K562 (cell line): ENCODE measurements around the gene CCDC33. TPM values are rescaled to one million over a fixed set of nuclear protein-coding genes. Genes with fewer than 3 reads are reported as not detected.

Experiments
- ATAC-seq: fragments of 200-7000 bp; cut with Tn5 transposase; 3 replicates; pipeline ENCODE4 v1.9.1; 2020; ENCODE audit warnings: moderate library complexity
- BruUV-seq: library from RNA; stranded (reverse); fragments of 400-500 nt; replicated peaks from 2 replicates; lab custom pipeline; 2021; lab: Mats Ljungman, UMichigan
- CTCF ChIA-PET: fragments of 300-600 bp; formaldehyde crosslinking; extraction: SDS; loops from one replicate; lab custom pipeline; 2021; ENCODE audit warnings: low intra/inter-chr PET ratio; lab: Yijun Ruan, JAX
- POLR2A ChIA-PET: fragments of 300-600, 350-650 bp; sonication (Branson Sonifier 250); formaldehyde crosslinking; extraction: SDS; loops from one replicate; lab custom pipeline; 2021; ENCODE audit warnings: antibody characterized with exemption, inconsistent platforms; lab: Yijun Ruan, JAX
- DNase-seq, 4 experiments: peaks; one replicate each; pipeline versions ENCODE4 v3.0.0 to v3.0.0-alpha.2; 2011 to 2018; ENCODE audit warnings: low spot score in 3 of 4, mixed read lengths in 3 of 4; ENCODE audit errors: extremely low read depth in 1 of 4
- FAIRE-seq: peaks from 2 replicates; lab custom pipeline; 2011; peaks lifted over from hg19 to GRCh38; lab: Jason Lieb, UNC
- H2AFZ ChIP-seq: 2 replicates; pipeline ENCODE4 v1.6.0; 2011; ENCODE audit warnings: low read depth, low read length, control low read depth, inconsistent platforms
- H3K27ac ChIP-seq: fragments of 200-600 bp; 3 replicates; pipeline ENCODE4 v1.8.0; 2011; ENCODE audit warnings: low read depth, mild to moderate bottlenecking, control low read depth, inconsistent platforms, low read length, moderate library complexity, mixed read lengths; ENCODE audit errors: extremely low read depth
- H3K27me3 ChIP-seq, 2 experiments: fragments of 300-600 bp in 1 of 2; 2 replicates in 1 of 2; 3 replicates in 1 of 2; pipeline versions ENCODE4 v1.6.0 to v1.8.0; 2011; ENCODE audit warnings: inconsistent platforms in 2 of 2, low read length in 2 of 2, mild to moderate bottlenecking in 1 of 2, mixed read lengths in 1 of 2, moderate library complexity in 1 of 2; ENCODE audit not compliant: control insufficient read depth in 2 of 2, insufficient read depth in 2 of 2
- H3K36me3 ChIP-seq: fragments of 300-600 bp; 3 replicates; pipeline ENCODE4 v1.8.0; 2011; ENCODE audit warnings: mild to moderate bottlenecking, low read length, inconsistent platforms; ENCODE audit not compliant: control insufficient read depth, insufficient read depth
- H3K4me1 ChIP-seq, 2 experiments: fragments of 200-600 bp in 1 of 2; replicated peaks in 1 of 2; 2 replicates in 1 of 2; 3 replicates in 1 of 2; pipeline versions ENCODE4 v1.5.1 to v1.8.0; 2011; ENCODE audit warnings: inconsistent platforms in 2 of 2, low read length in 2 of 2, mild to moderate bottlenecking in 1 of 2, mixed read lengths in 1 of 2, moderate library complexity in 1 of 2; ENCODE audit not compliant: control insufficient read depth in 2 of 2, insufficient read depth in 2 of 2
- H3K4me2 ChIP-seq: 2 replicates; pipeline ENCODE4 v1.6.1; 2011; ENCODE audit warnings: low read length, control low read depth, inconsistent platforms, mixed read lengths; ENCODE audit not compliant: insufficient read depth
- H3K4me3 ChIP-seq: fragments of 200-600 bp; sonication (generic), shearing (Covaris generic); 2 replicates; pipeline ENCODE4 v1.5.1; 2016; ENCODE audit warnings: control low read depth, inconsistent platforms
- H3K79me2 ChIP-seq: fragments of 200-600 bp; 3 replicates; pipeline ENCODE4 v1.8.0; 2011; ENCODE audit warnings: low read length, inconsistent platforms; ENCODE audit not compliant: control insufficient read depth, insufficient read depth
- H3K9ac ChIP-seq, 2 experiments: 2 replicates each; pipeline versions ENCODE4 v1.6.0 to v1.6.1; 2011; ENCODE audit warnings: low read depth in 2 of 2, low read length in 2 of 2, control low read depth in 1 of 2, inconsistent platforms in 1 of 2, mild to moderate bottlenecking in 1 of 2, mixed read lengths in 1 of 2; ENCODE audit not compliant: insufficient read depth in 1 of 2
- H3K9me1 ChIP-seq: one replicate; pipeline ENCODE4 v1.6.0; 2011; ENCODE audit warnings: inconsistent platforms, mild to moderate bottlenecking, low read length, moderate library complexity; ENCODE audit not compliant: control insufficient read depth, insufficient read depth
- H3K9me3 ChIP-seq: replicated peaks from 2 replicates; pipeline ENCODE4 v1.5.1; 2011; ENCODE audit warnings: low read depth, low read length, inconsistent platforms; ENCODE audit not compliant: control insufficient read depth, insufficient read depth
- H4K20me1 ChIP-seq: replicated peaks from 2 replicates; pipeline ENCODE4 v1.6.1; 2011; ENCODE audit warnings: low read length, inconsistent platforms, mixed read lengths; ENCODE audit not compliant: control insufficient read depth, insufficient read depth
- BRD9 ChIP-seq: fragments of 450-650 bp; IDR thresholded peaks from 2 replicates; pipeline ENCODE4 v1.6.1; 2018; ENCODE audit warnings: low read depth; ENCODE audit not compliant: partially characterized antibody
- CUX1 ChIP-seq: fragments of 200-800 bp; sonication (Bioruptor generic); IDR thresholded peaks from 2 replicates; pipeline ENCODE4 v1.6.1; 2016; ENCODE audit warnings: missing genetic modification characterization, missing compliant biosample characterization
- HDGF ChIP-seq: fragments of 450-650 bp; IDR thresholded peaks from 2 replicates; pipeline ENCODE4 v1.6.1; 2016
- PRMT5 ChIP-seq: sonication (generic); formaldehyde crosslinking; IDR thresholded peaks from 2 replicates; pipeline ENCODE4 v1.5.0; 2020; ENCODE audit warnings: missing genetic modification reagents
- STAT6 ChIP-seq: sonication (generic); formaldehyde crosslinking; IDR thresholded peaks from 2 replicates; pipeline ENCODE4 v1.8.1; 2023; ENCODE audit warnings: mild to moderate bottlenecking, missing genetic modification reagents
- ZKSCAN1 ChIP-seq: fragments of 150-350 bp; IDR thresholded peaks from 2 replicates; pipeline ENCODE4 v1.6.1; 2016; ENCODE audit warnings: low read depth, low read length
- ZNF140 ChIP-seq: fragments of 250-450 bp; sonication (Bioruptor Pico); IDR thresholded peaks from 2 replicates; pipeline ENCODE4 v1.8.0; 2021; ENCODE audit warnings: moderate library complexity, mild to moderate bottlenecking, inconsistent platforms
- WGBS: fragments of 100-300 bp; shearing (Covaris generic); methylation state at CpG from one replicate; pipeline ENCODE4 v1.1.6; 2016; ENCODE audit warnings: low coverage, mixed read lengths; ENCODE audit not compliant: insufficient coverage; ENCODE audit errors: missing lambda C conversion rate; 5-methylcytosine and 5-hydroxymethylcytosine counted together
- in situ Hi-C: fragments of 300-500 bp; cut with MboI; formaldehyde crosslinking; loops from 4 replicates; pipeline ENCODE4 v1.15.0; 2018; ENCODE audit warnings: inconsistent platforms, mixed read lengths
- intact Hi-C: fragments of 100-400 bp; cut with micrococcal nuclease; formaldehyde crosslinking; loops from 2 replicates; pipeline ENCODE4 v1.14.2; 2022
- polyA plus RNA-seq, 8 experiments: library from polyadenylated mRNA; depleted of rRNA in 4 of 8; stranded (reverse) in 5 of 8; unstranded in 3 of 8; fragments of >200 nt; fragmentation: Nextera tagmentation in 2 of 8; fragmentation: Illumina TruSeq in 1 of 8; extraction: Ambion mirVana in 2 of 8; extraction: Trizol in 1 of 8; gene quantifications; 2 replicates each; pipeline versions ENCODE4 v1.2.1 to v1.2.3, GENCODE V29; 2011 to 2014; ENCODE audit warnings: inconsistent platforms in 1 of 8, missing spikeins in 1 of 8
- total RNA-seq, 7 experiments: library from RNA; depleted of rRNA in 6 of 7; stranded (reverse); fragments of >200 nt in 6 of 7; fragmentation: Illumina TruSeq in 2 of 7; extraction: Trizol in 2 of 7; gene quantifications; 2 replicates each; pipeline versions ENCODE4 v1.2.1 to v1.2.3, GENCODE V29; 2011 to 2021; ENCODE audit warnings: low replicate concordance in 1 of 7

Gene CCDC33
- total and polyA plus RNA-seq, 9 of the 15 experiments (the other 6 are each of a cell fraction or from before 2014, with no cell fraction given), result 0.08 to 1.1 (median 0.15) TPM; not detected in 4

GRCh38 chr15:74337146-74337545 lies 101.0 kb downstream of the CCDC33 start:
- in situ Hi-C loops (loop anchor here (25.0 kb wide), 1 partner anchor 950 kb away; the partner anchor contains the start of gene GOLGA6D), intact Hi-C loops (no loop called here)
- peaks cover 0 to 5% of the 10 kb centered on the region in 2 experiments; a peak in 2 of 5 replicates for H3K4me1 ChIP-seq
- no TSS peak for BruUV-seq
- H2AFZ ChIP-seq, result no peak overlapping the region
- H3K27ac ChIP-seq, result no peak overlapping the region
- no peak overlapping the region for H3K9ac ChIP-seq
- H3K79me2 ChIP-seq, result no peaks in the 10 kb centered on the region
- H3K9me1 ChIP-seq, result peaks cover 2% of the 10 kb centered on the region
- no peak for ATAC-seq
- peaks cover 14 to 86% of the 10 kb centered on the region in 2 experiments for H3K27me3 ChIP-seq
- no peak overlapping the region for H3K4me3 ChIP-seq
- H3K36me3 ChIP-seq, result no peaks in the 10 kb centered on the region
- ChIA-PET POLR2A (no interaction called here), CTCF (no interaction called here)
- FAIRE-seq, result no peak
- no peak for DNase-seq
- H3K9me3 ChIP-seq, result no peaks in the 10 kb centered on the region
- TF ChIP-seq ZKSCAN1, result no peak
- TF ChIP-seq PRMT5, result no peak
- no peak for TF ChIP-seq STAT6 (CRISPR knock-in tag)
- TF ChIP-seq CUX1 (CRISPR knock-in tag), result no peak
- no peak for TF ChIP-seq BRD9
- TF ChIP-seq HDGF, result no peak
- no peak for TF ChIP-seq ZNF140
- H4K20me1 ChIP-seq, result peaks cover 9% of the 10 kb centered on the region
- WGBS, result 6% methylated on average over 5 of the region's 5 CpGs
- no peak overlapping the region for H3K4me2 ChIP-seq
